ENCODE results near the gene NTSR1.

- TF ChIP-seq ZNF317 (CRISPR knock-in tag; IDR thresholded peaks at IDR 0.05) = no peak
- TF ChIP-seq ZNF605 (CRISPR knock-in tag; IDR thresholded peaks at IDR 0.05) = no peak
- TF ChIP-seq POLR2A (IDR thresholded peaks at IDR 0.05; ENCODE audit: insufficient read depth in 1 of 2, low read depth in 2 of 2, low read length in 2 of 2) = no peak
- no peak for TF ChIP-seq CTCF (CRISPR knock-in tag; IDR thresholded peaks at IDR 0.05)
- no peak for TF ChIP-seq ETV6 (CRISPR knock-in tag; conservative IDR thresholded peaks at IDR 0.05)
- no peak for TF ChIP-seq TGIF2 (CRISPR knock-in tag; IDR thresholded peaks at IDR 0.05)
- no peak for TF ChIP-seq RFX3 (CRISPR knock-in tag; IDR thresholded peaks at IDR 0.05)
- TF ChIP-seq HNRNPLL (IDR thresholded peaks at IDR 0.05; ENCODE audit: low read depth, low read length, poor library complexity, severe bottlenecking) = no peak
- no peak for TF ChIP-seq ZFX (CRISPR knock-in tag; IDR thresholded peaks at IDR 0.05; ENCODE audit: low read depth)
- TF ChIP-seq NRL (CRISPR knock-in tag; IDR thresholded peaks at IDR 0.05; ENCODE audit: borderline replicate concordance) = no peak
- no peak for TF ChIP-seq DDIT3 (CRISPR knock-in tag; IDR thresholded peaks at IDR 0.05)
Measured at GRCh38 chr20:62691487-62691886, 17.1 kb upstream of the NTSR1 start.
